Hematopoietic multipotent progenitor cell treated with erythropoietin and hydrocortisone succinate and interleukin-3 and kit ligand, for 15 days (in vitro differentiated cells): Measurements from ENCODE around the gene SLC2A10.
A peak's percentile ranks its signal among the peaks of the same experiment; 100 is the strongest.

ENCODE experiments used
- DNase-seq: peaks from one replicate; pipeline ENCODE4 v3.0.0-alpha.2; 2015; ENCODE audit warnings: low spot score

SLC2A10 gene

DNA sequence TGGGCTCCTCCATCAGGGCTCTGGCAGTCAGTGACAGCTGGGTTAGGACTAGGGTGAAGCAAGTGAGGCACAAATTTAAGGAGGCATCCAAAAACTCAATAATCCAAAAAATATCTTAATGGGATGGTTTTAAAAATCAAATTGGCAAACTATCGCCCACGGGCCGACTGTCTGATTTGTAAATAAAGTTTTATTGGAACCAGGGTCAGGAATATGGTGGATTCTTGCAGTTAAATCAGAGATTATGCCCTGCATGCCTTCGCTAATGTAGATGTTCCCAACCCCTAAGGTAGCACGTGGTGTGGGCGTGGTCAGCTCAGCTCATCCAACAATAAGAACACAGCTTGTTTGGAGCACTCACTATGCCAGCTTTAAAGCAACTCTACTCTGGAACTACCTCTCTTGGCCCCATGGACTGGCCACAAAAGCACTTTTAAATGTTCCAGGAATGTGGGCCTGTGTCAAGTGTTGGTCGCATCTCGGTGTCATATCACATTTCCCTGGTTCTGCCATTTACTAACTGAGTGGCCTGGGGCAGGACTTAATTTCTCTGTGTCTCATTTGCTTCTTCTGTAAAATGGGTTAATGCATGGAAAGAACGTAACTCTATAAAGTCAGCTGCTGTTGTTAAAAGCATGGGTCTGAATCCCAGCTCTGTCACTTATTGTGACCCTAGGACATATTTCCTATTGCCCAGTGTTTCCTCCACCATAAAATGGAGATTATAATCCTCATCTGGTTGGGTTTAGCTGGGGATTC lies 27.2 kb upstream of the SLC2A10 start:
- DNase-seq = no peak

- DNase-seq = no peak
Measured at GRCh38 chr20:46683011-46683667, 26.3 kb upstream of the SLC2A10 start.

GRCh38 chr20:46683668-46683938 lies 25.8 kb upstream of the SLC2A10 start:
- DNase-seq = no peak

- DNase-seq = no peak
Measured at GRCh38 chr20:46683939-46684750, 25.3 kb upstream of the SLC2A10 start.

DNA sequence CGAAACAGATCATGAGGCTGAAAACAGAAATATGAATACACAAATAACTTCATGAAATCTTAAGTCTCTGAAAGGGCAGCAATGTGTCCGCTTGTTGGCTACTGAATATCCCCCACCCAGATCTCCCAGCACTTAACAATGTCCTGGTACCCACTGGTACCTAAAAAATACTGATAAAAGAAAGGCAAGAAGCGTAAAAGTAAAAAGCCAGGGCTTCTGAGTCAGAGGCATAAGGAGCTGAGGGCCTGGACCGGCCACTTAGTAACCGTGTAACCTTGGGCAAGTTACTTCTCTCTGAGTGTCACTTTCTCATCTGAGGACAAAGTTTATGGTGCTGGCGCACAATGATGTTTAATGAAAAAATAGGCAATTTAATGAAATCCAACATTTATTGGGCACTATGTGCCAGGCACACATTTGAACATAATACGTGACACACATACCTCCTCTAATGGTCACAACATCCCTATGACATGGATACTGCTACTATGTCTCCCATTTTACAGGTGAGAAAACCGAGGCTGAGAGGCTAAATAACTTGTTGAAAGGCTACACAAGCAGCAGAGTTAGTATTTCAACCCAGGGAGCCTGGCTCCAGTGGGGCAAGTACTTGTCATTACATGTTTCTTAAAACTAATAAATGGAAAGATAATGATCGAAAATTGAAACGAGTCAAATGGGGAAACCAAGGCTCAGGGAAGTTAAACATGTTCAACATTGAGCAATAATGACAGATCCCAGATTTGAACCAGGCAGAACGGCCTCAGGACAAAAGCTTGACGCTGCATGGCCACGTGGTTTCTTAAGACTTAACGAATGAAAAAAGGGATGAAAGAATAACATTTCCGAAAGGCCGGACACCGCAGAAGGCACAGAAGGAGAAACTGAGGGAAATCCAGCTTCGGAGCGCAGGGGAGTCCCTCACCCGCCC lies 21.0 kb upstream of the SLC2A10 start:
- DNase-seq = no peak

GRCh38 chr20:46689082-46689753 lies 20.2 kb upstream of the SLC2A10 start, which contains the start of gene TP53RK:
TP53RK (minus strand) TSS chr20:46689444; CDS start chr20:46689414, 30 bp downstream.
- peak; percentile 96 for DNase-seq

- no peak for DNase-seq
Measured at GRCh38 chr20:46689754-46690085, 19.7 kb upstream of the SLC2A10 start.

- DNase-seq = peak; percentile 27
Measured at GRCh38 chr20:46690219-46691106, 19.0 kb upstream of the SLC2A10 start.

DNA sequence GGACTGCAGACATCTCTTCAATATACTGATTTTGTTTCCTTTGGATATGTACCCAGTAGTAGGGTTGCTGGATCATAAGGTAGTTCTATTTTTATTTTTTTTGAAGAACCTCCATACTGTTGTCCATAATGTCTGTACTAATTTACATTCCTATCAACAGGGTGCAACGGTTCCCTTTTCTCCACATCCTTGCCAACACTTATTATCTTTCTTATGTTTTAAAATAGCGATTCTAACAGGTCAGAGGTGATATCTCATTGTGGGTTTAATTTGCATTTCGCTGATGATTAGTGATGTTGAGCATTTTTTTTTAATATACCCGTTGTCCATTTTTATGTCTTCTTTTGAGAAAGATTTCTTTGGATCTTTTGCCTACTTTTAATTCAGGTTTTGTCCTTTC lies 18.3 kb upstream of the SLC2A10 start:
- DNase-seq = no peak

DNA sequence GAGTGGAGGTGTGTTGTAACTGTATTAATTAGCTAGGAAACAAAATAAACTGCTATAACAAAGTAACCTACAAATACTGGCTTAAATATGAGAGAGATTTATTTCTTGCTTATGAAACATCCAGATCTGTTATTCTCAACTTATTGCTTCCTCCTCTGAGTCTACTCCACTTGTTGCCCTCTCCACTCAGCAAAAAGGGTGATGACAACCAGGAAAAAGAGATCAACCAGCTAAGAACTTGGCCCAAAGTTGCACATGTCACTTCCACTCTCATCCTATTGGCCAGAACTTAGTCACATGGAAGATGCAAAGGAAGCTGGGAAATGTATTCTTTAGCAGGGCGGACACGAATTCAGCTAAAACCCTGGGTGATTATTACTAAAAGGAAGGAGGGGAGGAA lies 15.0 kb upstream of the SLC2A10 start:
- DNase-seq = peak; percentile 55

DNA sequence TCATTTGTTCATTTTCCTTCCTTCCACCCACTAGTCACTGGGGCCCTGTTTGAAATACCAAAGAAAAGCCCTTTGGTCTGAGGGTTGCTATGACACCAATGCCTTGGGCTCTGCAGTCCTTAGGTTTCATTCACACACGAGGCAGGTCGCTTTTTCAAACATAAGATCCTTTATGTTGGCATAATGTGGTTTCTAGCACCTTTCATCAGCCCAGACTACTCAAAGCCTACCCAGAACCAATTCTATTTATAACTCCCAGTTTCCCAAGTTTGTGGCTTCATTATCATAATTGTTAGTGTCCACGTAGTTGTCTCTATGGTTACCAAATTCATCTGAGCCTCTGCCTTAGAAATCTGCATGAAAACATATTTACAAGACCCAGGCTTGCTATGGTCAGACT lies 13.6 kb upstream of the SLC2A10 start:
- no peak for DNase-seq

GRCh38 chr20:46696791-46697279 lies 12.6 kb upstream of the SLC2A10 start:
- no peak for DNase-seq

DNA sequence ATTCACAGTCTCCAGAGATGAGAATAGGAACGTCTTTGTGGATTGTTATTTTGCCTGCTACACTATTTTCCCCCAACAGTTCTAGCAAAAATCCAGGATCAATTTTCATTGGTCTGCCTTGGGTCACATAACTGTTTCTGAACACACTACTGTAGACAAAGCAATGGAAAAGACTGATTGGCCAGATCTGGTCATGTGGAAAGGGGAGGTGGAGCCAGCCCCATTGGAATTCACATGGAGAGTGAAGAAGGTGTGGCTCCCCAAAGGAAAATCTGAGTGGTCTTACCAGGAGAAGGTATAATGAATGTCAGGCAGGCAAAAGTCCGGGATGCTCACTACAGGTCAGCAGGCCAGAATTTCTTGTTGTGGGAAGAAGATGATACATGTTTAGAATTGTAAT lies 10.7 kb upstream of the SLC2A10 start:
- no peak for DNase-seq

DNA sequence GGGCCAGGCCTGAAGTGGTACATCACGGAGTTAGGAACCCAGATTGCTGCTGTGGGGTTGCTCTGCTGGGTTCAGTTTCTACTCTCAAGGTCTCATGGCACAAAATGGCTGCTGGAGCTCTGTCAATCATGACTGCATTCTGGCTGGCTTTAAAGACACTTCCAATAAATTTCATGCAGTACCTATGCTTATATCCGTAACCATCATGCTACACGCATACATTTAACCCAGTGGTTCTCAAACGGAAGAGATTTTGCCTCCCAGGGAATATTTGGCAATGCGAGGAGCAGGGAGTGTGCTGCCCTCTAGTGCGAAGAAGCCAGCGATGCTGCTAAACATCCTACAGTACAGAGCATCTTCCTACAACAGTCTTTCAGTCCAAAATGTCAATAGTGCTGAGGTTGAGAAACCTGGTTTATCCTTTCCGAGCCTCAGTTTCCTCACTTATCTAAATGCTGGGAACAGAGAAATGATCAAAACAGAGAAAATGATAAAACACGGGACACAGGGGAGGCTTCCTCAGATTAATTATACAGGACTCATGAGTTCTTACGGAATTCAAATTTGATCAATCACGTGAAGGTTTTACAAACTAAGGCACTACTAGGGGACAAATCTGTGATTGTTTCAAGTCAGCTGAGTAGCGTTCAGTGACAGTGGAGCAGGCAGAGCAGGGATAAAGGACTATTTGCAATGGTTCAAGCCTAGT lies 9.6 kb upstream of the SLC2A10 start:
- DNase-seq = no peak

DNA sequence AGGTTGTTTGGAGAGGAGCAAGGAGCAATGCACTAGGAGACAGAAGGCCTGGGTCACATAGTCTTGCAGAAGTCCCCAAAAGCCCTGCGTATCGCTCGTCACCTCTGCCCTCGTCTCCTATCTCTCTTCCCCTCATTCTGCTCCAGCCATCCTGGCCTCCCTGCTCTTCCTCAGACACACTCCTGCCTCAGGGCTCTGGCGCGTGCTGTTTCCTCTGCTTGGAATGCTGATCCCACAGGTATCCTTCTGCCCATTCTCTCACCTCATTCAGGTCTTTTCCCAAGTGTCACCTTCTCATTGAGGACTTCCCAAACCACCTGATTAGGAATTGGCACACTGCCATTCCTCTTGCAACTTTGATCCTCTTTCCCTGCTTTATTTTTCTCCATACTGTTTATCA lies 9.0 kb upstream of the SLC2A10 start:
- DNase-seq = no peak

DNA sequence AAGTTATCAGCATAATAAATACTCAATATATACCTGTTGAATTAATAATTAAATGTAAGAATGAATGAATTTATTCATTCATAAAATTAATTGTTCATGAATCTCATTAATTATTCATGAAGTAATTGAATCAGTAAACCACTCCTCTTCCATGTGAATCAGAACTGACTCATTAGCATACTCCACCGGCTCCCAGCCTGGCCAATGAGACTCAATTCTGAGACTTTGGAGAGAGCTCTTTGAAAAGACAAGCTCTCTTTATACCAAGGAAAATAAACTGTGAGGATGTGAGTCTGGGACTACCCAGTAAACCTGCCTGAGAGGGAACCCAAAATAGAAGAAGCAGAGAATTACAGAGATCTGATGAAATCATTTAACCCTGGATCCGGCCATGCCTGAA lies 8.4 kb upstream of the SLC2A10 start:
- no peak for DNase-seq

DNA sequence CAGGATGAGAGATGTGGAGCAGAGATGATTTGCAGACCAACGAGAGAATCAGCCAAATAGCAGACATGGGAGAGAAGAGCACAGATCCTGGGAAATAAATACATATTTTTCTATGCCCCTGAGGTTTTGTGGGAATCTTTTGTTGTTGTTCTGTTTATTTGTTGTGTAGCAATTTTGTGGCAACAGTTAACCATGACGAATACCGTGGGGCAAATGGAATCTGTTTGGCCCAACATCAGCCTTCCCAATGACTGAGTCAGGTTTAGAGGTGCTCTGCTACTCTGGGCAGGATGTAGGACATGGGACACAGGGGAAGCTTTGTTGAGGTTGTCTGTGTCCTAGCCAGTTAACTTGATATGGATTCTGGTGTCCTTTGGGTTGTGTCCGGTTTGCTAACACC lies 7.9 kb upstream of the SLC2A10 start:
- DNase-seq = no peak

DNA sequence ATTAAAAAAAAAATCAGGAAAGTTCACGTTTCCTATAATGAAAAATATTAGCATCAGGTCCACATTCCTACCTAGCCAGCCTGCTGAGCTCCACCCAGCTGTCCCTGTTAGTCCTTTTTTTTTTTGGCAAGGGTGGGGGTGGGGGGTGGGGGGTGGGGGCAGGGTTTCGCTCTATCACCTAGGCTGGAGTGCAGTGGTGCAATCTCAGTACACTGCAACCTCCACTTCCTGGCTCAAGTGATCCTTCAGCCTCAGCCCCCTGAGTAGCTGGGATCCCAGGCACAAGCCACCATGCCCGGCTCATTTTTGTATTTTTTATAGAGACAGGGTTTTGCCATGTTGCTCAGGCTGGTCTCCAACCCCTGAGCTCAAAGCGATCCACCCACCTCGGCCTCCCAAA lies 7.5 kb upstream of the SLC2A10 start:
- DNase-seq = no peak

GRCh38 chr20:46702447-46703203 lies 6.8 kb upstream of the SLC2A10 start:
- DNase-seq = no peak
